ENCODE data around the gene SLC25A23. TPM values are rescaled to one million over a fixed set of nuclear protein-coding genes. Genes with fewer than 3 reads are reported as not detected.

The SLC25A23 gene
- total and polyA plus RNA-seq, 8 donors = 16.3 to 39.4 (median 20.0) TPM

- Histone ChIP-seq H3K9me3 (no peaks in the 10 kb centered on the region), H3K4me3 (no peak overlapping the region), H3K27ac (no peak overlapping the region), H3K4me1 (no peaks in the 10 kb centered on the region), H3K27me3 (no peaks in the 10 kb centered on the region), H3K36me3 (peaks cover 11 to 43% (median 41%) of the 10 kb centered on the region in 3 donors)
- intact Hi-C loops (cut with DNase I) = no loop called here
- TF ChIP-seq, protein P1, sequence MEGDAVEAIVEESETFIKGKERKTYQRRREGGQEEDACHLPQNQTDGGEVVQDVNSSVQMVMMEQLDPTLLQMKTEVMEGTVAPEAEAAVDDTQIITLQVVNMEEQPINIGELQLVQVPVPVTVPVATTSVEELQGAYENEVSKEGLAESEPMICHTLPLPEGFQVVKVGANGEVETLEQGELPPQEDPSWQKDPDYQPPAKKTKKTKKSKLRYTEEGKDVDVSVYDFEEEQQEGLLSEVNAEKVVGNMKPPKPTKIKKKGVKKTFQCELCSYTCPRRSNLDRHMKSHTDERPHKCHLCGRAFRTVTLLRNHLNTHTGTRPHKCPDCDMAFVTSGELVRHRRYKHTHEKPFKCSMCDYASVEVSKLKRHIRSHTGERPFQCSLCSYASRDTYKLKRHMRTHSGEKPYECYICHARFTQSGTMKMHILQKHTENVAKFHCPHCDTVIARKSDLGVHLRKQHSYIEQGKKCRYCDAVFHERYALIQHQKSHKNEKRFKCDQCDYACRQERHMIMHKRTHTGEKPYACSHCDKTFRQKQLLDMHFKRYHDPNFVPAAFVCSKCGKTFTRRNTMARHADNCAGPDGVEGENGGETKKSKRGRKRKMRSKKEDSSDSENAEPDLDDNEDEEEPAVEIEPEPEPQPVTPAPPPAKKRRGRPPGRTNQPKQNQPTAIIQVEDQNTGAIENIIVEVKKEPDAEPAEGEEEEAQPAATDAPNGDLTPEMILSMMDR (IDR thresholded peaks at IDR 0.05) = no peak
- no peak for FAIRE-seq
- 64 to 66% methylated on average over 10 of the region's 10 CpGs for WGBS, 2 donors
- no peak for ATAC-seq
- DNase-seq = no peak
Measured at GRCh38 chr19:6413291-6413690, 46.3 kb downstream of the SLC25A23 start.

GRCh38 chr19:6412447-6413091 lies 47.0 kb downstream of the SLC25A23 start:
- WGBS, 2 donors = 53 to 57% methylated on average over 14 to 15 of the region's 15 CpGs
- FAIRE-seq (no peak), ATAC-seq (peak; percentile 60 to 87 (median 70)), DNase-seq (peak in 3 of 6 donors; percentile 55 to 83 (median 71))
- H3K36me3 ChIP-seq = peaks cover 8 to 36% (median 35%) of the 10 kb centered on the region in 3 donors
- H3K4me3 ChIP-seq = no peak overlapping the region
- H3K9me3 ChIP-seq = no peaks in the 10 kb centered on the region
- no peak overlapping the region for H3K27ac ChIP-seq
- intact Hi-C loops (cut with DNase I) = no loop called here
- TF ChIP-seq, protein P1 (IDR thresholded peaks at IDR 0.05) = peak in 3 of 4 donors; percentile 35 to 42 (median 41)
- H3K4me1 ChIP-seq = no peaks in the 10 kb centered on the region
- no peaks in the 10 kb centered on the region for H3K27me3 ChIP-seq

DNA sequence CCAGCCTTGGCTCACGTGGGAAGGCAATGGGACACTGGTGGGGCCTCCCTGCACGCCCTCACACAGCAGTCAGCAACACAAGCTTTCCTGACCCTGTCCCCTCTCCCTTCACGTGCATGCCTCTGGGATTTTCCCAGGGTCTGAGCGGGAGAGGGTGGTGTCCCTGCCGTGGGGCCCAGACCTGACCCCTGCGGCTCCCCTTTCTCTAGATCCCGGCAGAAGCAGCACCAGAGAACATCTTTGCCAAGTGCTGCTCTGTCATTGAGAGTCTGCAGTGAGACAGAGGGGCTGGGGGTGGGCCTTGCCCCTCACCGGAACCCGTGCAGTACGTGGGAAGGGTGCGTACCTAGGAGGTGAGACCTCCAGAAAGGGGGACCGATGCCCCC lies 47.5 kb downstream of the SLC25A23 start:
- peak in 2 of 4 donors; percentile 8 to 9 for ATAC-seq
- H3K4me3 ChIP-seq = no peak overlapping the region
- intact Hi-C loops (cut with DNase I) = no loop called here
- H3K27me3 ChIP-seq = no peaks in the 10 kb centered on the region
- no peak overlapping the region for H3K27ac ChIP-seq
- no peaks in the 10 kb centered on the region for H3K4me1 ChIP-seq
- peaks cover 8 to 31% (median 30%) of the 10 kb centered on the region in 3 donors for H3K36me3 ChIP-seq
- TF ChIP-seq, protein P1 (IDR thresholded peaks at IDR 0.05) = no peak
- WGBS, 2 donors = 59 to 64% methylated on average over 11 to 12 of the region's 12 CpGs
- DNase-seq = no peak
- no peaks in the 10 kb centered on the region for H3K9me3 ChIP-seq
- no peak for FAIRE-seq

- intact Hi-C loops (cut with DNase I) = no loop called here
- 88 to 95% methylated on average over 6 of the region's 6 CpGs for WGBS, 2 donors
- Histone ChIP-seq H3K9me3 (no peaks in the 10 kb centered on the region), H3K27ac (no peak overlapping the region), H3K27me3 (no peaks in the 10 kb centered on the region), H3K4me3 (no peak overlapping the region), H3K4me1 (no peaks in the 10 kb centered on the region), H3K36me3 (peaks cover 0 to 4% (median 3%) of the 10 kb centered on the region in 3 donors)
- TF ChIP-seq, protein P1 (IDR thresholded peaks at IDR 0.05) = no peak
- no peak for ATAC-seq
- DNase-seq = no peak
- FAIRE-seq = no peak
Measured at GRCh38 chr19:6409346-6409745, 50.2 kb downstream of the SLC25A23 start.

DNA sequence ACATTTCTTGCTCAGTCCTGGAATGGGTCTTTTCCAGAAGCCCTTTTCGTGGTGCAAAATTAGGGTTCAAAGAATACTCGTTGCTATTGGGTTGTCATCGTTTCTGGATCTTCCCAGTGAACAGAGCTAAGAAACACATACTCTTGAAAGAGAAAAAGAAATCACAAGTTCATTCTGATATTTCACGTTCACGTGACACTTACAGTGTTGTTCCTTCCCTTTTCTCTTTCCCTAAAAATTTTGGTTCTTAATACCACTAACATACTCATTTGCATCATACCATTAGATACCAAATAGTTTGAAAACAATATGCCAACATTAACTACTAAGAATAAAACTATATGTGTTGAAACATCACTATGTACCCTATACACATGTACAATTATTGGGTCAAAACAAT lies 53.2 kb downstream of the SLC25A23 start:
- no peak for FAIRE-seq
- intact Hi-C loops (cut with DNase I) = no loop called here
- TF ChIP-seq, protein P1 (IDR thresholded peaks at IDR 0.05) = no peak
- ATAC-seq = no peak
- no peak overlapping the region for H3K27ac ChIP-seq
- no peak for DNase-seq
- WGBS, 2 donors = 74 to 88% methylated on average over 5 of the region's 5 CpGs
- H3K4me3 ChIP-seq = no peak overlapping the region
- no peaks in the 10 kb centered on the region for H3K4me1 ChIP-seq
- H3K36me3 ChIP-seq = no peaks in the 10 kb centered on the region
- H3K9me3 ChIP-seq = no peaks in the 10 kb centered on the region
- no peaks in the 10 kb centered on the region for H3K27me3 ChIP-seq

All from pancreas (tissue), 10 donors.